ENCODE results near the gene ECT2.
"Not testable (repeated sequence)": the region's sequence is repeated elsewhere in the genome, so short reads cannot be mapped to it uniquely, and the experiment has no call there.

The ECT2 gene

DNA sequence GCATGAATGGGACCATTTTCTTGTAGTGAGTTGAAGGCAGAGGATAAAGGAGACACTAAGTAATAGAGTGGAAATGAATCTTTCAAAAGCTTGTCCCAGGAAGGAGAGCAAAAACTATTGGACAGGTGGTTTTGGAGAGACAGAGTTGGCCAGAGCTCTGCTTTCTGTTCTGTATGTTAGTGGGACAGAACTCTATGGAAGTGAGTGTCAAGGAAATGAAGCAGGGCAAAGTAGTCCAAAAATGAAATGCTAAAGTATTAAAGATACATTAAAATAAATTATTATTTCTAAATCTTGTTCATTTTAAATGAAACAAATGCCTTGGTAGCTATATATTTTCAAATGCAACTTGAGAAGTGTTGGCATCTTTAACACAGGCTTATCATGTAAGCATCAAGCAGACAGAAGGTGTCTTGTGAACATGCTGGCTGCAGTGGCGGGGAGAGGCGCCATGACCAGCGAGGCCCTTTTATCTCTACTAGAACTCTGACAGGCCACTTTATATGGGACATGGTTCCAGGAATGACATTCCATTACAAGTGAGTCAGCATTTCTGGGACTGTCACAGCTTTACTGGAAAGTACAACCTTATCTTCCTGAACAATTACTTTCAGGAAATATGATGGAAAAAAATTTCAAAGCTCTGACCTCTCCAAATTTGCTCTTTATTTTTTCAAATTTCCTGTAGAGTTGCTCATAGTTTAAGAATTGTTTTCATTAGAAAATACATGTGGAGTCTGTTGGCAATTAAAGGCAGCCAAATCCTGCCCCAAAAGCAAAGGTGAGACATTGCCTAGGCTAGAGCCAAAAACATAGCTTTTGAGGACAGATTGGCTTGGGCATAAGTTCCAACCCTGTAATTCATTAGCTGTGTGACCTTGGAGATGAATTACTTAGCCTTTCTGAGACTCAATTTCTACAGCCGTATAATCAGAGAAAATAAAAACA is 106.5 kb downstream of the ECT2 start:
- DNase-seq (ENCODE audit: low read depth in 2 of 2), result no peak

GRCh38 chr3:172859041-172859440 is 108.5 kb downstream of the ECT2 start:
- DNase-seq (ENCODE audit: low read depth in 2 of 2), result no peak

DNA sequence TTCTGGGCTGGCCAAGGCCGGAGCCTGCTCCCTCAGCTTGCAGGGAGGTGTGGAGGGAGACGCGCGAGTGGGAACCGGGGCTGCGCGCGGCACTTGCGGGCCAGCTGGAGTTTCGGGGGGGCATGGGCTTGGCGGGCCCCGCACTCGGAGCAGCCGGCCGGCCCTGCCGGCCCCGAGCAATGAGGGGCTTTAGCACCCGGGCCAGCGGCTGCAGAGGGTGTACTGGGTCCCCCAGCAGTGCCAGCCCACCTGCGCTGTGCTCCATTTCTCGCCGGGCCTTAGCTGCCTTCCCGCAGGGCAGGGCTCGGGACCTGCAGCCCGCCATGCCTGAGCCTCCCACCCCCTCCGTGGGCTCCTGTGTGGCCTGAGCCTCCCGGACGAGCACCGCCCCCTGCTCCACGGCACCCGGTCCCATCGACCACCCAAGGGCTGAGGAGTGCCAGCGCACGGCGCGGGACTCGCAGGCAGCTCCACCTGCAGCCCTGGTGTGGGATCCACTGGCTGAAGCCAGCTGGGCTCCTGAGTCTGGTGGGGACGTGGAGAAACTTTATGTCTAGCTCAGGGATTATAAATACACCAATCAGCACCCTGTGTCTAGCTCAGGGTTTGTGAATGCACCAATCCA is 116.3 kb downstream of the ECT2 start:
- DNase-seq (ENCODE audit: low read depth in 2 of 2), result not testable (repeated sequence)

DNA sequence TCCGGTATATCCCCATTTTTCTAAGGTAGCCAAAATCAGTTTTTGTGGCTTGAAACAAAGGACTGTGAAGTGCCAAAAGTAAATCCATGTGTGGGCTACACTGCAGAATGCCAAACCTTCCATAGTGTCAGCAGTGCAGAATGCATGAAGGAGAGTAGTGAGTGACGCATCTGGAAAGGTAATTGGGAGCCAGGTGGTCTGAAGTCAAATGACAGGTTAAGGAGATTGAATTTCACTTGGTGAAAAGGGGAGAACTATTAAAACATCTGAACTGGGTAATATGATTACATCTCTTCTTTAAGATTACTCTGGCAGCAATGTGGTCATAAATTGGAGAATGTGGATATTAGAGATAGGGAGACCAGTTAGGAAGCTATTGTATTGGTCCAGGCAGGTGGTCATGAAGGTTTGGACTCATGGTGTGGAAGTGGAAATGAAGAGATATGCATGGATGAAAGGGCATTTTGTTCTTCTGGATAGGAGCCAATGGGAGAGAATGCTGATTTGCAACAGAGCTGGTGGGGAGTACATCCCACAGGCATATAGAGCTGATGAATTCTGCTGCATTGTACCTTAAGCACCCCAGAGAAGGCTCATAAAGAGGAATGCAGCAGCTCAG is 118.2 kb downstream of the ECT2 start:
- DNase-seq (ENCODE audit: low read depth in 2 of 2), result no peak

- no peak for DNase-seq (ENCODE audit: low read depth in 2 of 2)
Measured at GRCh38 chr3:172869368-172869771, 118.8 kb downstream of the ECT2 start.

GRCh38 chr3:172869784-172870518 is 119.4 kb downstream of the ECT2 start:
- no peak for DNase-seq (ENCODE audit: low read depth in 2 of 2)
